Aorta (tissue), 5 donors: ENCODE results near the gene SLC38A5. TPM values are rescaled to one million over a fixed set of nuclear protein-coding genes. Genes with fewer than 3 reads are reported as not detected.
"Not testable (repeated sequence)": the region's sequence is repeated elsewhere in the genome, so short reads cannot be mapped to it uniquely, and the experiment has no call there.

Source experiments
- ATAC-seq: fragments of 200-7000 bp; cut with Tn5 transposase; one replicate; pipeline ENCODE4 v1.9.1; 2022; ENCODE audit warnings: moderate library complexity; ENCODE audit not compliant: low FRiP score
- DNase-seq, 2 donors: peaks; one replicate each; pipeline ENCODE4 v3.0.0-alpha.2; 2020
- H3K27ac ChIP-seq, 2 donors: one replicate each; pipeline ENCODE4 v1.5.1; 2013; ENCODE audit warnings: low read length in 2 of 2, mild to moderate bottlenecking in 2 of 2, moderate library complexity in 2 of 2, control low read depth in 1 of 2, inconsistent platforms in 1 of 2, low read depth in 1 of 2
- H3K27me3 ChIP-seq, 2 donors: one replicate each; pipeline ENCODE4 v1.6.1; 2013; ENCODE audit warnings: control low read depth in 1 of 2, low read length in 1 of 2, mild to moderate bottlenecking in 1 of 2, moderate library complexity in 1 of 2; ENCODE audit not compliant: insufficient read depth in 2 of 2, control insufficient read depth in 1 of 2
- H3K36me3 ChIP-seq, 2 donors: one replicate each; pipeline ENCODE4 v1.6.1; 2013; ENCODE audit warnings: control low read depth in 1 of 2, low read length in 1 of 2, mild to moderate bottlenecking in 1 of 2; ENCODE audit not compliant: insufficient read depth in 2 of 2, control insufficient read depth in 1 of 2
- H3K4me1 ChIP-seq, 2 donors: one replicate each; pipeline ENCODE4 v1.6.1; 2013; ENCODE audit warnings: low read length in 2 of 2, control low read depth in 1 of 2, mild to moderate bottlenecking in 1 of 2, moderate library complexity in 1 of 2; ENCODE audit not compliant: insufficient read depth in 2 of 2, control insufficient read depth in 1 of 2
- H3K4me3 ChIP-seq, 2 donors: one replicate each; pipeline ENCODE4 v1.5.1; 2013; ENCODE audit warnings: low read length in 2 of 2, control low read depth in 1 of 2, mild to moderate bottlenecking in 1 of 2
- H3K9me3 ChIP-seq: one replicate; pipeline ENCODE4 v1.6.1; 2013; ENCODE audit warnings: mild to moderate bottlenecking, low read length; ENCODE audit not compliant: control insufficient read depth
- WGBS, 2 donors: extraction: QIAGEN DNeasy Blood & Tissue Kit; methylation state at CpG; one replicate each; pipeline ENCODE4 v1.1.7; 2013; 5-methylcytosine and 5-hydroxymethylcytosine counted together
- intact Hi-C, 2 donors: fragments of 100-400 bp; cut with DNase I; formaldehyde crosslinking; loops; one replicate each; pipeline versions ENCODE4 v1.14.2 to v1.15.0; 2022
- polyA plus RNA-seq, 2 donors: library from polyadenylated mRNA; stranded (reverse); fragments of 200-250 nt; gene quantifications; one replicate each; pipeline ENCODE4 v1.2.3, GENCODE V29; 2013
- total RNA-seq, 2 donors: library from RNA; stranded (reverse); fragmentation: NEBNext Ultra II Directional; extraction: Animal tissue kit (Norgen Biotek cat#: 25700); gene quantifications; one replicate each; pipeline ENCODE4 v1.2.1, GENCODE V29; 2021
- donor health status: healthy with polysubstance abuse.
- donor health status: Bipolar disorder and iron deficiency.
- donor health status: DM: no; HTN: no; CAD: no.
- donor health status: DM: no; HTN: no; CAD: no.
- donor health status: DM: yes; HTN: yes; CAD: no.

Gene SLC38A5
- total and polyA plus RNA-seq, 4 donors, result 6.0 to 13.2 (median 10.2) TPM

GRCh38 chrX:48456628-48457331 lies 13.3 kb downstream of the SLC38A5 start:
- intact Hi-C loops, result no loop called here
- Histone ChIP-seq H3K27me3 (no peaks in the 10 kb centered on the region), H3K4me1 (no peaks in the 10 kb centered on the region), H3K4me3 (no peak overlapping the region), H3K27ac (no peak overlapping the region), H3K36me3 (no peaks in the 10 kb centered on the region), H3K9me3 (no peaks in the 10 kb centered on the region)
- WGBS, 2 donors, result 83 to 85% methylated on average over 6 of the region's 6 CpGs
- ATAC-seq (no peak), DNase-seq (no peak)

DNA sequence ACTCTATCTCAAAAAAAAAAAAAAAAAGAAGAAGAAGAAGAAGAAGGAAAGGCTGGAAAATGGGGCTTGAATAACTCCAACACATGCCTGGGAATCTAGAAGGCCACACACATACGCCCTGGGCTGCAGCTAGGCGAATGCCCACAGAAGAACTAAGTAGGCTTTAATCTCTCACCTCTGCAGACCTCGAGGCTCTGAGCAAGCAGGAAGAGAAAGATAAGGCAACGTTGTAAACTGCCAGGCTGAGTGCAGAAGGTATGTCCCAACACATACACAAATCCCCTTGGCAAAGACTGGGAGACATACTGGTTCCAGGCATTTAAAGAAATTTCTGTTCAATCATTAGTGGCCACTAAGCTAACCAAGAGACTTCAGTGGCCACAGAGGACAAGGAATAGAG lies 18.4 kb downstream of the SLC38A5 start:
- no peaks in the 10 kb centered on the region for H3K27me3 ChIP-seq
- no peaks in the 10 kb centered on the region for H3K36me3 ChIP-seq
- DNase-seq, result no peak
- no peak overlapping the region for H3K27ac ChIP-seq
- no peak for ATAC-seq
- intact Hi-C loops, result no loop called here
- 55 to 56% methylated on average over 4 of the region's 4 CpGs for WGBS, 2 donors
- H3K4me1 ChIP-seq, result no peaks in the 10 kb centered on the region
- no peak overlapping the region for H3K4me3 ChIP-seq
- H3K9me3 ChIP-seq, result no peaks in the 10 kb centered on the region

DNA sequence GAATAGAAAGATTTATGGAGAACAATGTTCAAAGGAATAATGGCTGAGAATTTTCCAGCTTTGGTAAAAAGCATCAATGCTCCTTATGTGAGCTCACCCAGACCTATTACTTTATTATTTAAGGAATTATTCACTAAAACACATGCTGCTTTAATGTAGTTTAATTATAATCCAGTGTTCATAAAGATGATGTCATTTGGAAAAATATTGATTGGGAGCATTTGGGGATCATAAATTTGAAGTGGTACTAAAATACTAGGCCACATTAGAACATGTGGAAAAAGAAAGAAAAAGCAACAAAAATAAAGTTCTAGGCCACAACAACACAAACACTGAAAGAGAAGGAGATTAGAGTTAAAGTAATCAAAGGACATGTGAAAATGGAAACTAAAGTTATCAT lies 20.0 kb downstream of the SLC38A5 start:
- H3K4me1 ChIP-seq, result no peaks in the 10 kb centered on the region
- ATAC-seq, result no peak

GRCh38 chrX:48447201-48447600 lies 22.9 kb downstream of the SLC38A5 start:
- H3K9me3 ChIP-seq, intact Hi-C loops, H3K27me3 ChIP-seq, H3K4me3 ChIP-seq, H3K36me3 ChIP-seq, H3K4me1 ChIP-seq, ATAC-seq, DNase-seq, H3K27ac ChIP-seq: not testable (repeated sequence)
- WGBS, 2 donors, result 82 to 88% methylated on average over 6 of the region's 6 CpGs

More for the DNA sequence above, 20.0 kb downstream of the SLC38A5 start:
- Histone ChIP-seq H3K27me3 (no peaks in the 10 kb centered on the region), H3K27ac (no peak overlapping the region), H3K9me3 (no peaks in the 10 kb centered on the region), H3K4me3 (no peak overlapping the region), H3K36me3 (no peaks in the 10 kb centered on the region)
- intact Hi-C loops, result no loop called here
- no peak for DNase-seq

- H3K4me3 ChIP-seq, H3K36me3 ChIP-seq, ATAC-seq, H3K4me1 ChIP-seq, H3K27me3 ChIP-seq, H3K9me3 ChIP-seq, H3K27ac ChIP-seq, intact Hi-C loops, DNase-seq: not testable (repeated sequence)
- 82% methylated on average over 13 of the region's 13 CpGs for whole genome bisulfite sequencing, 2 donors
Observed at GRCh38 chrX:48433713-48434112, 36.3 kb downstream of the SLC38A5 start.

DNA sequence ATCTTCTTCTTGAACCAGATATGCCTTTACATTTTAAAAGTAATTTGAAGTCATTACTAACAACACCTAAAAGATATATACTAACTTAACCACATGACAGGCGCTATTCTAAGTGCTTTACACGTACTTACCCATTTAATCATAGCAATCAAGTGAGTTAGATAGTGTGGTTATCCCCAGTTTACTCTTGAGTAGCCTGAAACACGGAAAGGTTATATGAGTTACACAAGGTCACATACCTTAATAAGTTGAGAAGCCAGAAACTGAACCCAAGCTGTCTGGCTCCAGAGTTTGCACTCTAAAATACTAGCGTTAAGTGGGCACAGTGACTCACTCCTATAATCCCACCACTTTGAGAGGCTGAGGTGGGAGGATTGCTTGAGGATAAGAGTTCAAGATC lies 39.9 kb downstream of the SLC38A5 start:
- H3K36me3 ChIP-seq, H3K4me1 ChIP-seq, intact Hi-C loops, H3K9me3 ChIP-seq, ATAC-seq, H3K4me3 ChIP-seq, DNase-seq, H3K27me3 ChIP-seq, H3K27ac ChIP-seq: not testable (repeated sequence)
- 62 to 66% methylated on average over 4 of the region's 4 CpGs for WGBS, 2 donors

DNA sequence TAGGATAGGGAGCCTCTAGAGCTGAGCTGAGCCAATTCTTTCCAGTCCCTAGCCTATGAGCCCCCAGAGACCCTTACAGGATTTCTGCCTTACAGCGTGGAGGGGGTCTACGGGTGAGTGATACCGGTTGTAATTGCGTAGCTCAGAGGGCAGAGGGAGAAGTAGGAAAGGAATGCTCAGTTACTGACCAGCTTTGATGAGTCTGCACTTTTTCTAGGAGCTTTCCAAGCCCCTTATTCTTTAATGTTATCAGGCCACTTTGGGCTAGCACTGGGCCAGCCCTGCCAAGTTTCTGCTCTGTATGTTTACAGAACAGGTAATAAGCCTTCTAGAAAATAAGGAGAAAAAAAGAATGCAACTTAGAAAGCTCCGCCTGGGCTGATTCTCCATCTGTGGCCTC lies 40.5 kb downstream of the SLC38A5 start:
- H3K27ac ChIP-seq, H3K27me3 ChIP-seq, DNase-seq, H3K9me3 ChIP-seq, intact Hi-C loops, H3K36me3 ChIP-seq, H3K4me1 ChIP-seq, ATAC-seq, H3K4me3 ChIP-seq: not testable (repeated sequence)
- 24 to 34% methylated on average over 5 of the region's 5 CpGs for WGBS, 2 donors

DNA sequence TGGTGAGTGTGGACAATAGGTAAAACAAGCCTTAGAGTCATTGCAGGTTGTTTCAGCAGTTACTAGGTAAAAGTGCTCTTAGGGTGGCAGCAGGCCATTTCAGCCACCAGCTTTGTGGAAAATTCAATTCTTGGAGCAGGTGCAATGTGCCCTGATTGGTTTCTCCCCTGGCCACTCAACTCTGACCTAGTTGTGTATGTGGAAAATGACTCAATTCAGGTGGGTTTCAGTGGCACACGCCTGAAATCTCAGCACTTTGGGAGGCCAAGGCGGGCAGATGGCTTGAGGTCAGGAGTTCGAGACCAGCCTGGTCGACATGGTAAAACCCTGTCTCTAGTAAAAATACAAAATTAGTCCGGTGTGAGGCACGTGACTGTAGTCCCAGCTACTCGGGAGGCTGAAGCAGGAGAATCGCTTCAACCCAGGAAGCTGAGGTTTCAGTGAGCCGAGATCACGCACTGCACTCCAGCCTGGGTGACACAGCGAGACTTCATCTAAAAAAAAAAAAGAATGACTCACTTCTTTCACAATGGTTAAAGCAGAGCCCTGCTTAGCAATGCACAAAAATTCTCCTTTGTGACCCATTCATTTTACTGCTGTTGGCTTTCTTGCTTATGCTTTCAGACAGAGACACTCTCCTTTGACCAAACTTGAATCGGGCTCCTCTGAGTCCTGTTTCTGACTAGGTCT lies 42.9 kb downstream of the SLC38A5 start:
- no CpG with 5 or more reads among the region's 12 CpGs for WGBS, 2 donors
- H3K4me3 ChIP-seq, H3K4me1 ChIP-seq, H3K27ac ChIP-seq, H3K27me3 ChIP-seq, DNase-seq, intact Hi-C loops, ATAC-seq, H3K9me3 ChIP-seq, H3K36me3 ChIP-seq: not testable (repeated sequence)

GRCh38 chrX:48411860-48412259 lies 58.2 kb downstream of the SLC38A5 start, which contains the start of gene SSX4B:
Gene SSX4B (minus strand): TSS chrX:48411960. CDS start chrX:48411372, 588 bp downstream.
- WGBS, 2 donors, result no CpG with 5 or more reads among the region's 15 CpGs
- H3K27me3 ChIP-seq, H3K4me3 ChIP-seq, H3K9me3 ChIP-seq, H3K4me1 ChIP-seq, intact Hi-C loops, H3K36me3 ChIP-seq, H3K27ac ChIP-seq, ATAC-seq, DNase-seq: not testable (repeated sequence)
